Stimulated activated naive CD8-positive, alpha-beta T cell treated with anti-CD3 and anti-CD28 coated beads, Interleukin-15, Interleukin-2, amounts not matched to agents 100 ng/mL and 50 ng/mL, for 24 hours (primary cell): ENCODE measurements around the gene MGRN1.

Experiments used
- H3K27ac Mint-ChIP-seq: one replicate; pipeline ENCODE4 v1.8.0; 2021; ENCODE audit warnings: mild to moderate bottlenecking, mixed read lengths
- H3K27me3 Mint-ChIP-seq: one replicate; pipeline ENCODE4 v1.8.0; 2021; ENCODE audit warnings: mixed read lengths
- H3K36me3 Mint-ChIP-seq: one replicate; pipeline ENCODE4 v1.8.0; 2021; ENCODE audit warnings: low read depth, mixed read lengths
- H3K4me1 Mint-ChIP-seq: one replicate; pipeline ENCODE4 v1.8.0; 2021; ENCODE audit warnings: low read depth, mixed read lengths
- H3K4me3 Mint-ChIP-seq: one replicate; pipeline ENCODE4 v1.8.0; 2021; ENCODE audit warnings: mild to moderate bottlenecking, mixed read lengths
- H3K9me3 Mint-ChIP-seq: one replicate; pipeline ENCODE4 v1.8.0; 2021; ENCODE audit warnings: mixed read lengths

Gene MGRN1

DNA sequence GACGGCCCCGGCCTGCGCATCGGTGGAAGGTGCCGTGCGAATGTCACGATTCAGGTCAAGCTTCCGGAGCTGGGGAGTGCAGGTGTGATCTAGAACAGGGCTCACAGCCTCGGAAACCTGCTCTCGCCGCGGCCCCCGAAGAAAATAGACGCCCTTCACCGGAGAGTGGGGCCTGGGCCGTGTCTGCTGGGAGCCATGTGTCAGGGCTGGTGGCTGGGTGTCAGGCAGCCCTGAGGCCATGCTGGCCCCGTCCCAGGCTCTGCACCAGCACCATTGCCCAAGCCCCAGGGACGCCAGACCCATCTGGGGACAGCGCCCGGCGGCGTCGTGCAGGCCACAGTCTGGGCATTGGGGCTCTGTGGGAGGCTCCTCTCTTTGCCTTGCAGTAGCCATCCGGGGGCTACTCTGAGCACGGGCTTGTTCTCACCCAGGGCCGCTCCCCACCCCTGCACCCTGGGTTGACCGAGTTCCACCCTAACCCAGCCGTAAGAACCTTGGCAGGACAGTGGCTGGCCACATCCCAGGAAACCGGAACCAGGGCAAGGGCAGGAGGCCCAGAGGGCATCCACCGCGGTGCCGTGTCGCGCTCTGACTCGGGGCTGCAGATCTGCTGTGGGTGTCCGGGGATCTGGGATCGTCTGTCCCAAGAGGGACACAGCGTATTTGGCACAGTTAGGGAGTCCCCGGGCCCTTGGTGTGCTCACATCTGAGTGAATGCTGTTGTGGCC lies 63.5 kb downstream of the MGRN1 start:
- Mint-ChIP-seq H3K9me3 (no peaks in the 10 kb centered on the region), H3K4me3 (no peak overlapping the region), H3K36me3 (peaks cover 6% of the 10 kb centered on the region), H3K4me1 (peaks cover 8% of the 10 kb centered on the region), H3K27ac (no peak overlapping the region), H3K27me3 (no peaks in the 10 kb centered on the region)

GRCh38 chr16:4688674-4689045 lies 64.0 kb downstream of the MGRN1 start:
- no peak overlapping the region for H3K4me3 Mint-ChIP-seq
- H3K27me3 Mint-ChIP-seq: no peaks in the 10 kb centered on the region
- peaks cover 7% of the 10 kb centered on the region for H3K4me1 Mint-ChIP-seq
- peaks cover 6% of the 10 kb centered on the region for H3K36me3 Mint-ChIP-seq
- no peak overlapping the region for H3K27ac Mint-ChIP-seq
- no peaks in the 10 kb centered on the region for H3K9me3 Mint-ChIP-seq

- Mint-ChIP-seq H3K4me1 (peaks cover 7% of the 10 kb centered on the region), H3K9me3 (no peaks in the 10 kb centered on the region), H3K27ac (no peak overlapping the region), H3K4me3 (no peak overlapping the region), H3K27me3 (no peaks in the 10 kb centered on the region), H3K36me3 (peaks cover 6% of the 10 kb centered on the region)
These were observed 64.6 kb downstream of the MGRN1 start for GRCh38 chr16:4689091-4689671.

DNA sequence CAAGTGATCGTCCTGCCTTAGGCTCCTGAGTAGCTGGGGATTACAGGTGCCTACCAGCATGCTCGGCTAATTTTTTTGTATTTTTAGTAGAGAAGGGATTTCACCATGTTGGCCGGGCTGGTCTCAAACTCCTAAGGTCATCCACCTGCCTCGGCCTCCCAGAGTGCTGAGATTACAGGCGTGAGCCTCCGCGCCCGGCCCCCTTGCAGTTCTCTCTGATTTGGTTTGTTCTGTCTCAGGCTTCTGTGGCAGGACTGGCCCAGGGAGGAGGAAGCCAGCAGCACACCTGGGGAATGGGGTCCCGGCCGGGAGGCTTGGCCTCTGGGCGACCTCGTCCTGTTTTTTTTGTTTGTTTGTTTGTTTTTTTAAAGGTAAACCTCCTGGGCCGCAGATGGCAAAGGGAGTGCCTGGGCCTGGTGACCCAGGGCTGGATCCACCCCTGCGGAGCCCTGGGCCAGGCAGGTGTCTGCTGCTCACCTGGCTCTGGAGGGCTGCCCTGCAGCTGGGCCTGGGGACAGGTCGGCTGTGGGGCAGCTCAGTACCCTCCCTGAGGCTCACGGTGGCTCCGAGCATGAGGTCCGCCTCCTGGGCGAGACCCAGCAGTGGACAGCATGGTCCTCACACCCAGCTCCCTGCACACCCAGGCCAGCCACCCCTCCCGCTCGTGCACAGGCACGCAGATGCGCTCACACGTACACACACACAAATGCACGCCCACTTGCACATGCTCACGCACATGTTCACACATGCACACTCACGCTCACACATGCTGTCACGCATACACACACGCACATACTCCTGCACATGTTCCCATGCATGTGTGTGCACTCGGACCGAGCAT lies 65.5 kb downstream of the MGRN1 start:
- H3K27ac Mint-ChIP-seq: peak overlapping the region; percentile 38
- no peak overlapping the region for H3K4me3 Mint-ChIP-seq

DNA sequence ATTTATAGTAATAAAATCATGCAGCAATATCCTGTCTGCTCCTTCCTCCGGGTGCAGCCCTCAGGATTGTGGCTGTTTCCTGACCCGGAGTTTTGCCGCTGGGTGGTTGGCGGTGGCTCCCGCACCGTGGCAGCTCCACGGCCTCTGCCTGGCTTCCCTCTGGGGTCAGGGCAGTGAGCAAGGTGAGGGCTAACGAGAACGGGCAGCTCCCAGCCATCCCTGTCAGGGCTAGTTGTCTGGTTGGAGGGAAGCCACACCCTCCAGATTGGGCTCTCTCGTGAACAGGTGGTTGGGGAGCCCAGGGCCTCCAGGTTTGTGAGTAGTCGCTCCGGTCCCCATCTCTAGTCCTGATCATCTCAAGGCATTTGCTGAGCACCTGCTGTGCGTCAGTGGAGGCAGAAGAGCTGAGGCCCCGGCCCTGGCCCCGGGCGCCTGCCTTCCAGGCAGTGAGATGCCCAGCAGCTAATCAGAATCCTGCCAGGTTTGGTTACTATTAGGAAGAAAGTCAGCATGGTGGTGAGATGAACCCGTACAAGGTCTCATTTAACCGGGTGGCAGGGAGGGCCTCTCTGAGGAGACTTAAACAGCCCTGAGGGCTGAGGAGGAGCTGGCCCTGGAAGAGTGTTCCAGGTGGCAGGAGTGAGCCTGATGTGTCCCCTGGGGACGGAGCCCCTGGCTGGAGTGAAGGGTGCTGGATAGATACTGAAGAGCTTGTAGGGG lies 66.5 kb downstream of the MGRN1 start:
- Mint-ChIP-seq H3K4me3 (no peak overlapping the region), H3K9me3 (no peaks in the 10 kb centered on the region), H3K27ac (peak overlapping the region; percentile 17), H3K4me1 (peaks cover 16% of the 10 kb centered on the region), H3K36me3 (no peaks in the 10 kb centered on the region), H3K27me3 (no peaks in the 10 kb centered on the region)

More for the DNA sequence above, 65.5 kb downstream of the MGRN1 start:
- Mint-ChIP-seq H3K4me1 (peaks cover 7% of the 10 kb centered on the region), H3K36me3 (peaks cover 2% of the 10 kb centered on the region), H3K9me3 (no peaks in the 10 kb centered on the region), H3K27me3 (no peaks in the 10 kb centered on the region)

DNA sequence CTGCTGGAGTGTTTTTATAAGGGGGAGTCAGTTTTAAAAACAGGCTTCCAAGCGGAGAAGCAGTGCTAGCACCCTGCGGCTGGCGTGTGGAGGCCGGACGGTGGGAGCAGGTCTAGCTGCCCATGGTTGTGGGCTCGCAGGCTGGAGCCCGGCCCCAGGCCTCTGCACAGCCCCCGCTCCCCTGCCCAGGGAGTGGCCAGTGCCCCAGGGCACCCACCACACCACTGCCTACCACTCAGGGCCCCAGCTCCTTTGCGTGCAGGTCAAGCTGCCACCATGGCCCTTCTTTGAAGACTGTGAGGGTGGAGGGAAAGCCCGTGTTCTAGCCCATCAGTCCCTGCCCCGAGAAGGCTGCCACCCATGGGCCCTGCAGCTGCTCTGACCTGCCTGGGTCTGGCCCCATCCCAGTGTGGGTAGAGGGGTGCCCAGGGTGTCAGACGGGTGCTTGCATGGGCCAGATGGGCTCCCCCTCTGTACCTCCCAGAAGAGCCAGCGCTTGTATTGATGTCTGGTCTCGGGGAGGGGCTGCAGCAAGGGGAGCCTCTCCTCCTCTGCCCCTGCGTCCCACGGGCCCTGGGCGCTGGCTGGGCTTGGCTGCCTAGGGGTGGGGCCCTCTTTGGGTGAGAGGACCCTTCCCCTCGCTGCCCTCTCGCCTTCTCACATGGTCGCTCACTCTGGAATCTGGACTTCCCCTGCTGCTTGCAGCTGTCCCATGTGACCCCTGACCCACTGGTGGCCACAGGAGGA lies 67.2 kb downstream of the MGRN1 start:
- H3K27me3 Mint-ChIP-seq: no peaks in the 10 kb centered on the region
- no peaks in the 10 kb centered on the region for H3K9me3 Mint-ChIP-seq
- peaks cover 16% of the 10 kb centered on the region for H3K4me1 Mint-ChIP-seq
- no peaks in the 10 kb centered on the region for H3K36me3 Mint-ChIP-seq
- H3K4me3 Mint-ChIP-seq: no peak overlapping the region
- H3K27ac Mint-ChIP-seq: peak overlapping the region; percentile 36

GRCh38 chr16:4692460-4693295 lies 68.1 kb downstream of the MGRN1 start:
- Mint-ChIP-seq H3K27ac (peak overlapping the region; percentile 77), H3K4me3 (peak overlapping the region; percentile 79), H3K4me1 (peaks cover 16% of the 10 kb centered on the region)

DNA sequence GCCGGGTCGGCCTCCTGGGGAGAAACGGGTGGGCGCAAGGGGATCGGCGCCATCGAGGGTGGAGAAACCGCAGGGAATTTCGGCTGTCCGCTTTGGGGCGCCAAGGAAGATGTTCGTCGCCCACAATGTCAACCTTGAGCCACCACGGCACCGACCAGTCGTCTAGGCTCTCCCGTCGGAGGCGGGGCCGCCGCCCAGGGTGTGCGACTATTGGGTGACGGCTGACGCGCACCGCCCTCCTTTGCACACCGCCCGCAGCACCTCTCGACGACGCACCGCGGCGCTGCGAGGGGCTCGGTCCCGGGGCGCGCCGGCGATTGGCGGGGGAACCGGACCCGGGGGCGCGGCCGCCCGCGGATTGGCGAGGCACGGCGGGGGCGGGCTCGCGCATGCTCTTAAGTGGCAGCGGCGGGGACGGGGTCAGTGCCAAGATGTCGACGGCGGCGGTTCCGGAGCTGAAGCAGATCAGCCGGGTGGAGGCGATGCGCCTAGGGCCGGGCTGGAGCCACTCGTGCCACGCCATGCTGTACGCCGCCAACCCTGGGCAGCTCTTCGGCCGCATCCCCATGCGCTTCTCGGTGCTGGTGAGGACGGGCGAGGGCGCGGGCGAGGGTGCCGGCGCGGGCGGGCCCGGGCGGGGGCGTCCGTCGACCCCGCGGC lies 68.8 kb downstream of the MGRN1 start, which contains the start of gene NUDT16L1:
TSS of gene NUDT16L1 (plus strand) at position 267 of the 660 bp plus-strand sequence. CDS start at position 432, 165 bp downstream.
- peak within 1 kb of the TSS; percentile 82 for H3K27ac Mint-ChIP-seq
- peak within 1 kb of the TSS; percentile 79 for H3K4me3 Mint-ChIP-seq
- H3K36me3 Mint-ChIP-seq: no peaks in the 10 kb centered on the region
- H3K4me1 Mint-ChIP-seq: peaks cover 16% of the 10 kb centered on the region
- H3K9me3 Mint-ChIP-seq: no peaks in the 10 kb centered on the region
- no peaks in the 10 kb centered on the region for H3K27me3 Mint-ChIP-seq

More at GRCh38 chr16:4692460-4693295, 68.1 kb downstream of the MGRN1 start:
- Mint-ChIP-seq H3K27me3 (no peaks in the 10 kb centered on the region), H3K36me3 (no peaks in the 10 kb centered on the region), H3K9me3 (no peaks in the 10 kb centered on the region)

GRCh38 chr16:4693956-4694641 lies 69.5 kb downstream of the MGRN1 start:
- no peak overlapping the region for H3K27ac Mint-ChIP-seq
- no peaks in the 10 kb centered on the region for H3K27me3 Mint-ChIP-seq
- H3K4me1 Mint-ChIP-seq: peaks cover 16% of the 10 kb centered on the region
- H3K4me3 Mint-ChIP-seq: peak overlapping the region; percentile 76
- H3K9me3 Mint-ChIP-seq: no peaks in the 10 kb centered on the region
- H3K36me3 Mint-ChIP-seq: peaks cover 1% of the 10 kb centered on the region

DNA sequence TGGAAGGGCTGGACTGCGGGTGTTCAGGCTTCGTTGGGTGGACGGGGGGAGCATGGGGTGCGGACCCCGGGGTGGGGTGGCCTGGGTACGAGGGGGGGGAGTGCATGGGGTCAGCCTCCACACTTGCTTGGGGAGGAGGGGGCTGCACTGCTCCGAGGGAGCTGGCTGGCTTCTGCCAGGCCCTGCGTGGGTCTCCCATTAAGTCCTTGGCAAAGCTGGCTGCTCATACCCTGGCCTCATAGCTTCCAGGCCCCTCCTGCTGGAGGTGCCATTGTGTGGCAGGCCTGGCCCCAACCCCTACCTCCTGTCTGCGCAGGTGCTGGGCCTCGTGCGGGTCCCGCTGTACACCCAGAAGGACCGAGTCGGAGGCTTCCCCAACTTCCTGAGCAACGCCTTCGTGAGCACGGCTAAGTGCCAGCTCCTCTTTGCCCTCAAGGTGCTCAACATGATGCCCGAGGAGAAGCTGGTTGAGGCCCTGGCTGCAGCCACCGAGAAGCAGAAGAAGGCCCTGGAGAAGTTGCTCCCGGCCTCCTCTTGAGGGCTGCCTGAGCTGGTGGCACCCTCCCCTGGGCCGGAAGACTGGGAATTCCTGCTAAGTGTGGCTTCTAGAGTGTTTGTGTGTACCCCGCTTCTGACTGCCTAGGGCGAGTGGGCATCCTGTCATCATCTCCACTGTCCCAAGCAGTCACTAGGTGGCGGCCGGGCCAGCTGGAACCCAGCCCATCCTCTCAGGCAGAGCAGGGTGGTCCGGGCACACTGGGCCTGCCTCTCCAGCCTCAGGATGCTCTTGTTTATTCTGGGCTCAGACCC lies 70.2 kb downstream of the MGRN1 start:
- Mint-ChIP-seq H3K4me1 (peaks cover 20% of the 10 kb centered on the region), H3K27me3 (no peaks in the 10 kb centered on the region), H3K27ac (peak overlapping the region; percentile 45), H3K4me3 (peak overlapping the region; percentile 76), H3K36me3 (peaks cover 9% of the 10 kb centered on the region), H3K9me3 (no peaks in the 10 kb centered on the region)

GRCh38 chr16:4695473-4696171 lies 71.0 kb downstream of the MGRN1 start:
- Mint-ChIP-seq H3K4me1 (peaks cover 28% of the 10 kb centered on the region), H3K36me3 (peaks cover 11% of the 10 kb centered on the region), H3K27ac (peak overlapping the region; percentile 16)

More at GRCh38 chr16:4695473-4696171, 71.0 kb downstream of the MGRN1 start:
- Mint-ChIP-seq H3K4me3 (peak overlapping the region; percentile 76), H3K27me3 (no peaks in the 10 kb centered on the region), H3K9me3 (no peaks in the 10 kb centered on the region)
